Germinal center (tissue), 1 donor: ENCODE data around the gene AGTPBP1.
A peak's percentile ranks its signal among the peaks of the same experiment; 100 is the strongest.
"Not testable (repeated sequence)": the region's sequence is repeated elsewhere in the genome, so short reads cannot be mapped to it uniquely, and the experiment has no call there.

Experiments used
- DNase-seq: peaks from one replicate; pipeline ENCODE4 v3.0.0; 2012; ENCODE audit warnings: mixed read lengths, low spot score

Gene AGTPBP1, protein sequence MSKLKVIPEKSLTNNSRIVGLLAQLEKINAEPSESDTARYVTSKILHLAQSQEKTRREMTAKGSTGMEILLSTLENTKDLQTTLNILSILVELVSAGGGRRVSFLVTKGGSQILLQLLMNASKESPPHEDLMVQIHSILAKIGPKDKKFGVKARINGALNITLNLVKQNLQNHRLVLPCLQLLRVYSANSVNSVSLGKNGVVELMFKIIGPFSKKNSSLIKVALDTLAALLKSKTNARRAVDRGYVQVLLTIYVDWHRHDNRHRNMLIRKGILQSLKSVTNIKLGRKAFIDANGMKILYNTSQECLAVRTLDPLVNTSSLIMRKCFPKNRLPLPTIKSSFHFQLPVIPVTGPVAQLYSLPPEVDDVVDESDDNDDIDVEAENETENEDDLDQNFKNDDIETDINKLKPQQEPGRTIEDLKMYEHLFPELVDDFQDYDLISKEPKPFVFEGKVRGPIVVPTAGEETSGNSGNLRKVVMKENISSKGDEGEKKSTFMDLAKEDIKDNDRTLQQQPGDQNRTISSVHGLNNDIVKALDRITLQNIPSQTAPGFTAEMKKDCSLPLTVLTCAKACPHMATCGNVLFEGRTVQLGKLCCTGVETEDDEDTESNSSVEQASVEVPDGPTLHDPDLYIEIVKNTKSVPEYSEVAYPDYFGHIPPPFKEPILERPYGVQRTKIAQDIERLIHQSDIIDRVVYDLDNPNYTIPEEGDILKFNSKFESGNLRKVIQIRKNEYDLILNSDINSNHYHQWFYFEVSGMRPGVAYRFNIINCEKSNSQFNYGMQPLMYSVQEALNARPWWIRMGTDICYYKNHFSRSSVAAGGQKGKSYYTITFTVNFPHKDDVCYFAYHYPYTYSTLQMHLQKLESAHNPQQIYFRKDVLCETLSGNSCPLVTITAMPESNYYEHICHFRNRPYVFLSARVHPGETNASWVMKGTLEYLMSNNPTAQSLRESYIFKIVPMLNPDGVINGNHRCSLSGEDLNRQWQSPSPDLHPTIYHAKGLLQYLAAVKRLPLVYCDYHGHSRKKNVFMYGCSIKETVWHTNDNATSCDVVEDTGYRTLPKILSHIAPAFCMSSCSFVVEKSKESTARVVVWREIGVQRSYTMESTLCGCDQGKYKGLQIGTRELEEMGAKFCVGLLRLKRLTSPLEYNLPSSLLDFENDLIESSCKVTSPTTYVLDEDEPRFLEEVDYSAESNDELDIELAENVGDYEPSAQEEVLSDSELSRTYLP

DNA sequence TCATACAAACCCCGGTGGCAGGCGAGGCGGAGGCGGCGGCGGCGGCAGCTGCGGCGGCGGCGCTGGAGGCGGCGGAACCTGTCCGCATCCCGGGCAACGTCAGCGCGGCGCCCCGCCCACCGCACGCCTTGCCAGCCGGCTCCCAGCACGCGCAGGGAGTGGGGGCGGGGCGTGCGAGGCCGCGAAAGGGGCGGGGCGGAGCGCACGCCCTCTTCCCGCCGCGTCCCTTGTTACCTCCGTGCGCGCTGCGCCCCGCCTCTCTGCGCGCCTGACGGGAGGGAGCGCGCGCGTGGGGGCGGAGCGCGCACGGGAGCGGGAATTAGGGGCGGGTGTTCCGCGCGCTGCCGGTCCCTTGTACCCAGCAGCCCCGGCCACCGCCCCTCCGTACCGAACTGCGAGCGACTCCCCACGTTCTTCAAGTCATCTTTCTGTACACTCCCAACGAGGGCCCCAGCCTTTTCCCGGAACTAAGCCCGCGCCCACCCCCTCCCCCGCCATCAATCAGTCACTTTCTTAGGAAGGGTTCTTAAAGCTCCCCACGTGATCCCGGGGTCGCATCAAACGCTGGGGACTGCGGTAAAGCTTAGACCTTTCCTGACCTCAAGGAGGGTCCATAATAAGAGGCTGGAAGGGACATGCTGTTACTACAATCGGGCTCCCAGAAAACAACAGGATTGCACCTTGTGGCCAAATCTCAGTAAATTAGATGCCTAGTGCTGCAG lies at the start of gene AGTPBP1:
Gene AGTPBP1 (minus strand): TSS at position 80 of the 722 bp plus-strand sequence. CDS start 29,421 bp downstream, outside the sequence.
- DNase-seq: peak; percentile 94

DNA sequence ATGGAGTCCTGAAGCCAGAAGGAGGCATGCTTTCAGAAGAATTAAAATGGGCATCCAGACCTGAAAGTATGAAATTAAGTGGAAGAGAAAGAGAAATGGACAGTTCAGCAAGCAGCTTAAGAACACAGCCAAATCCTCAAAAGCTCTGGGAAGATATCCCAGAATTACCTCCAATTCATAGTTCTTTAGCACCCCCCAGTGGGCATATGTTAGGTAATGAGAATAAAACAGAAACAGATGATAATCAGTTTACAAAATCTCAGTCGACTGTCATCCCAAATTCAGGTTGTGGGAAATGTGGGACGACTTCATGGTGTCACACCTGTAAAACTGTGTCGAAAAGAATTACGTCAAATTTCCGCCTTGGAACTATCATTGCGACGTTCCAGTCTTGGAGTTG lies 44.4 kb upstream of the AGTPBP1 start:
- DNase-seq: not testable (repeated sequence)

DNA sequence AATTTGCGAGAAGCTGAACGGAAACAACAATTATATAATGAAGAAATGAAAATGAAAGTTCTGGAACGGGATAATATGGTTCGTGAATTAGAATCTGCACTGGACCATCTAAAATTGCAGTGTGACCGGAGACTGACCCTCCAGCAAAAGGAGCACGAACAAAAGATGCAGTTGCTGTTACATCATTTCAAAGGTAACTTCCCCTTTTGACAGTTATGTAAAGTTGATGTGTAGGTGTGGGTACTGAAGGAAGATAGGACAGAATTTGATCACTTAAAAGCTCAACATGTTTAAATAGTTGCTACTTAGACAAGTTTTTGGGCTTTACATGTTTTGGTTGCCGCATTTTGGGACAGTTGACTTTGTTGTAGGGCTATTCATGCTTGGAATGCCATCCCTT lies 32.1 kb upstream of the AGTPBP1 start:
- DNase-seq: not testable (repeated sequence)

DNA sequence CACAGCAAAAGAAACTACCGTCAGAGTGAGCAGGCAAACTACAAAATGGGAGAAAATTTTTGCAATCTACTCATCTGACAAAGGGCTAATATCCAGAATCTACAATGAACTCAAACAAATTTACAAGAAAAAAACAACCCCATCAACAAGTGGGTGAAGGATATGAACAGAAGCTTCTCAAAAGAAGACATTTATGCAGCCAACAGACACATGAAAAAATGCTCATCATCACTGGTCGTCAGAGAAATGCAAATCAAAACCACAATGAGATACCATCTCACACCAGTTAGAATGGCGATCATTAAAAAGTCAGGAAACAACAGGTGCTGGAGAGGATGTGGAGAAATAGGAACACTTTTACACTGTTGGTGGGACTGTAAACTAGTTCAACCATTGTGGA lies 20.0 kb upstream of the AGTPBP1 start:
- DNase-seq: not testable (repeated sequence)

DNA sequence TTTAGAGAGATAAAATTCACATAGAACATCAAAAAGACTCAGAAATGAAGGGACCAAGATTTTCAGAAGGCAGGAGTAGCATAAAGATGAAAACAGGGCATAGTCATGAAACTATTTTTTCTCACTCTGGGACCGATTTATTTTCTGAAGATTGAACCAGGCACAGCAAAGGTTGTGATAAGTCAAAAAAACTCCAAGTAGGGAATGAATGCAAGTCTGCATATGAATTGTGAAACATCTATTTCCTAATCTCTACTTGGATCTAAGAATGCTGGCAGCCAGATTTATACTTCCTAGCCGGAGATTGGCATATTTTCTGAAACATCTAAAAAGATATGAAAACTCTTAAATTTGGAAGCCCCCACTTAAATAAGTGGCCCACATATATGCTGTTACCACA lies 16.0 kb upstream of the AGTPBP1 start:
- not testable (repeated sequence) for DNase-seq

DNA sequence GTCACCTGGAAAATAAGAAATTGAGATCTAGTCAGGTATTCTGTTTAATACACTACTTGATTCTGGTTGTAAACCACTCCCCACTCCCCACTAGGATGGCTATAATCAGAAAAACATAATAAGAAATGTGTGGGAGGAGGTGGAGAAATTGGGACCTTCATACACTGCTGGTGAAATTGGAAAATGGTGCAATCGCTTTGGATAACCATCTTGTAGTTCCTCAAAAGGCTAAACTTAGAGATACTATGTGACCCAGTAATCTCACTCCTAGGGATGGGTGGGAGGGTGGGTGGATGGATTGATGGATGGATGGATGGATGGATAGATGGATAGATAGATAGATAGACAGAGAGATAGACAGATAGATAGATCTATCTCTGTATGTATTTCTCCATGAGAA lies 14.5 kb upstream of the AGTPBP1 start:
- DNase-seq: not testable (repeated sequence)

DNA sequence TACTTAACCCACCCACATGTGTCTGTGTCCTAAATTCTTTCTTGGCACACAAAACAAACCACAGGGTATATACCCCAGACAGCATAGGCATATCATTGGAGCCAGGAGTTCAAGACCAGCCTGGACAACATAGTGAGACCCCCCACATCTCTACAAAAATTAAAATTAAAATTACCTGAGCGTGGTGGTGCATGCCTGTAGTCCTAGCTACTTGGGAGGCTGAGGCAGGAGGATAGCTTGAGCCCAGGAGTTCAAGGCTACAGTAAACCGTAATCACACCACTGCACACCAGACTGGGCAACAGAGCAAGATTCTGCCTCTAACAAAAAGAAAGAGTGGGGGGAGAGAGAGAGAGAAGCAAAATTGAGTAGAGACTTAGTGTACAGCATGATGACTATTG lies 4.6 kb upstream of the AGTPBP1 start:
- no peak for DNase-seq

DNA sequence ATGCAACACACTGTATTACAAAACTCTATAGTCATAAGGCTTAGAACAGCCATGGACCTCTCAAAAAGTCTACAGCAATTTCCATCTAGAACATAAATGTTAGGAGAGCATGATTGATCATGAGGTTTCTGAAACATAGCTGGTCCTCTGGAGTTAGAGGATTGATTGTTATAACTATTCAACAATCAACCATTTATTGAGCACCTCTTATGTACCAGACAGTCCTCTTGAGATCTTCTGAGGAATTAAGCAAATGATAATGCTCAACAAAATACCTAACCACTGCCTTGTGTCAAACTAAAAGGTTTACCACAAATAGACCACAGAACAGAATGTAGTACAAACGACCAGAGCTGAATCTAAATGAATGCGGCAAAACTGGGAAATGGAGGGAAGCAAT lies 3.4 kb upstream of the AGTPBP1 start:
- no peak for DNase-seq

DNA sequence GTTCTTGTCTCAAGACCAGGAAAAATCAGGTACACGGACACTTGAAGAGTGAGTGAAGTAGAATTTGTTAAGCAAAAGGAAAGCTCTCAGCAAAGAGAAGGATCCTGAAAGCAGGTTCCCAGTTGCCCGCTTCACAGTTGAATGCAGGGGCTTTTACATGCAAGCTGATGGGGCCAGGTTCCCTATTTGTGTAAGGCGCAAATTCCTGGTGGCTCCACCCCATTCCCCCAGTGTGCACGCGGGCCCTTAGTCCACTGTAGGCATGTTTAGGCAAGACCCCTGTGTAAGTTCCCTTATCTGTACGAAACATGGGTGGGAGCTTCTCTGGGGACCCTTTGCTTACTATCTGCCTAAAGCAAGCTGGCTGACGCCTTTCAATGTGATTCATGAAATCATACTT lies 2.7 kb upstream of the AGTPBP1 start:
- no peak for DNase-seq

DNA sequence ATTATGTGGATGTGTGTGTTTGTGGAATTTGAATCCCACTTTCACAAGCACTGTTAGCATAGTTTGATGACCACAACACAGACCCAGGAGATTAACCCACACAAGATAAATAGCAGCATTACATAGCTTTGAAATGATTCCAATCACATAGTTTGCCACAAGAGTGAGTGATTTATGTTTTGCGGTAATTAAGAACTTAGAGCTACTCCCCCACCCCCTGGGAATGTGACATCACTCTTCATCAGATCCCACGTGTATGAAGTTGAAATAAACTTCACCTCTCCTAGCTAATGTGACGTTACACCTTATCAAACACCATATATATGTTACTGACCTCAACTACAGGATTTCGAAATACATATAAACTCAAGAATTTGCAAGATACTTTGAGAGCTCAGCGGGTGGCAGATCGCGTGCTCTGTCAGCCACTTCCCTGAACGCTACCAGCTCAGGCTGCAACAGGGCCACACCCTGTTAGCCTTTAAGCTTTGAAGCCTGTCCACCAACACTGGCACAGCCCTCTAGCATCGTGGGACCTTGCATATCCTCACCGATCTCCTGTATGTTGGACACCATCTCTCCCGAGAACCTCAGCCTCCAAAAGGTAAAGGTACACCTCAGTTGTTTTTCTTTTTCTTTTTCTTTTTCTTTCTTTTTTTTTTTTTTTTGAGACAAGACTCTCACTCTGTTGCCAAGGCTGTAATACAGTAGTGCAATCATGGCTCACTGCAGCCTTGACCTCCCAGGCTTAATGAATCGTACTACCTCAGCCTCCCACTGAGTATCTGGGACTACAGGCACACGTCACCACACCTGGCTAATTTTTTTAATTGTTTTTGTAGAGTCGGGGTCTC lies 1.7 kb upstream of the AGTPBP1 start:
- DNase-seq: no peak

DNA sequence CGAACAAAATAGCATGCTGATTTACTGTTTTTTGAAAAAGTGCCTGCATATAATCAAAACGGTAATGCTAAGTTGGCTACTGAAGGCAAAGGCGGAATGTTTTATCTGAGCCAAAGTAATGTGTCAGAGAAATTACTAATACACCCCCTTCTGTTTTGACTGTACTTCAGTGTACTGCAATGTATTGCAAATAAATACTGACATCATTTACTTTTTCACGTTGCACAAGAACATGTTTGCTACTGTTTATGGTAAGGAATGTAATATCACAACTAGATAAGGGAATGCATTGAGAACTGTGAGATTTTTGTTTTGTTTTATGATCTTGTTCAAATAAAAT lies 813 bp upstream of the AGTPBP1 start:
- DNase-seq: no peak

DNA sequence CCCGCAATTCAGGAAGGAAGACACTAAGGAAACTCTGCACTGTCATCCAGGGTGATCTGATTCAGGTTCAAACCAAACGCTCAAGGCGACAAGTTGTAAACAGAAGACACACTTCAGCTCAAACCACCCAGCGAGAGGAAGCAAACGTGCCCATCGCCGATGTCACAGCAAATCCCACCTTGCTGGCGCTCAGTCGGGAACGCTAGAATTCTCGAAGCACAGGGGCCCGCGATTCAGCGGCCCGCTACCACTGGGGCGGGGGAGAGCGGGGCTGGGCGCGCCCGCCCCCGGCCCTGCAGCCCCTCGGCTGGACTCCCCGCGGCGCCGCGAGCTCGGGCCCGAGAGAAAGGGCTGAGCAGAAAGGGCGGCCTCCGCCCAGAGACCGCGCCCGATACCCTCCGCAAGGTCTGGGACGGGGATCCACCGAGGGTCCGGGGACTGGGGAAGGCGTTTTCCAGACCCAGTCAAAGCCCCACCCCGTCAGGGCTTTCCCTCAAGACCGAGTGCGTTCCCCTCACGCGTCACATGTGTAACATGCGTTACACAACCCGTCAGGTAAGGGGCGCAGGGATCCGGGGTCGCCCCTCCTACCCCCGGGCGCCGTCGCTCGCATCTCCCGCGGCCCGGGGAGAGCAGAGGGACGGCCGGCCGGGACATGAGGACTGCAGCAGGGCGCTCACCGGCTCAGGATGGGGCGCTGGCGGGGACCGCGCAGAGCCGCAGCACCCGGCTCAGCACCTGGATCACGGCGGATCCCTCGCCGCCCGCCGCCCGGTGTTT lies 469 bp downstream of the AGTPBP1 start:
- peak; percentile 33 for DNase-seq

DNA sequence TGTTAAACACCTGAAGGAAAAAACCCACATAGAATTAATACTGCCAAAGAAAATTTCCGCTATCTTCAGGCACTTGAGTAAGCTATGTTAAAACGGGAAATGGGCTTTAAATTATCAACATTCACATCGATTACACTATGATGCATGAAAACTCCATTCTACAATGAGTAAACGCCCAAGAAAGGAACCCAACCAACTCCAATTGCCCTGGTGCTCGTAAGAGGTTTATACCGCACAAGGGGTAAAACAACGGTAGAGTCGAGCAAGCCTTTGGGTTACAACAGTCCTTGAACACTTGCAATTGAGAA lies 1.0 kb downstream of the AGTPBP1 start:
- DNase-seq: peak; percentile 14

DNA sequence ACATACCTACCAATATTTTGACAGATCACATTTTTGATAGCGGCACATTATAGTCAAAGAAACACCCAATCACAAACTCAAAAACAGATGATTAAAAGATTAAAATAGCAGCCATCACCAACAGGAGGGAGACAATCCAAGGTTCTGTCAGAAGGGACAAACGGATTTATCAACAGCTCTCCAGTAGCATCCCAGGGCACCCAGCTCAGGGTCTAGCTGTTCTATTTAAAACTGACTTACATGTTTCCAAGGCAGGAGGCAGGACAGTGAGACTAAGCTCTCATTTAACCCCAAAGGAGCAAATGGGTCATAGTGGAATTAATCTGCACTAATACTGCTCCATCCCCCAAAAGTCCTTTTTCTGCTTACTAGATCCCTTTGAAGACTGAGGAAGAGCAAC lies 3.2 kb downstream of the AGTPBP1 start:
- no peak for DNase-seq

DNA sequence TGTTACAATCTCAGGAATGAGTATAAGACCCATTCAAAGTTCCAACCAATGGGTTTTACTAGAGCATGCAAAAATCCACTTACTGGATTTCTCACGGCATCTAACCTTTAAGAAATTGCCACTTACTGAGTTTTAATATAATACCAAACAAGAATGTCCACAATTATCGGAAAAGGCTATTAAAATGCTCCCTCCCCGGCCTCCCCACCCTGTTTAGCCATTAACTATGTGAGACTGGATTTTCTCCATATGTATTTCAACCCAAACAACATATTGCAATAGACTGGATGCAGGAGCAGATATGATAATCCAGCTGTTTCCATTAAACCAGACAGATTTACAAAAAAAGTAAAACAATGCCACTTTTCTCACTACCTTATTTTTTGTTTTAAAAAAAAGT lies 4.1 kb downstream of the AGTPBP1 start:
- DNase-seq: no peak

DNA sequence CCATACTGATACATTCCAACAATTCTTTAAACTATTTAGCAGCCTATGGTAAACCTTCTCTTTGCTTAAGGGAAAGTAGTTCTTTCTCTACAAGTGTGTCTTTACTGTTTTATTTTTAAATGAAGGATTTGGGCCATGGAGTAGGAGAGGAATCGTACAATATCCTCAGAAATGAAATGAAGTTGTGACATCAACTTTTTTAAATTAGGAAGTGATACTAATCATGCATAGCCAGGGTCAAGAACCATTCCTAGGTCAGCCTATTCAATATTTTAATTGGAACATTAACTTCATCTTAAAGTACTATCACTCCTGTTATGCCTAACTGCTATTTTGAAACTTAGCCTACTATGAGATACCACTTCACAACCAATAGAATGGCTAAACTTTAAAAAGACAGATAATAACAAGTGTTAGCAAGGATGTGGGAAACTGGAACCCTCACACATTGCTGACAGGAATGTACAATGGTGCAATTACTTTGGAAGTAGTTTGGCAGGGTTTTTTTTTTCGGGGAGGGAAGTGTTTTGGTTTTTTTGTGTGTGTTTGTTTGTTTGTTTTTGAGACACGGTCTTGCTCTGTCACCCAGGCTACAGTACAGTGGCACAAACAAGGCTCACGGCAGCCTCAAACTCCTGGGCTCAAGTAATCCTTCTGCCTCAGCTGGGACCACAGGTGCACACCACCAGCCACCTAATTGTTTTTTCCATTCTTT lies 10.7 kb downstream of the AGTPBP1 start:
- DNase-seq: no peak

DNA sequence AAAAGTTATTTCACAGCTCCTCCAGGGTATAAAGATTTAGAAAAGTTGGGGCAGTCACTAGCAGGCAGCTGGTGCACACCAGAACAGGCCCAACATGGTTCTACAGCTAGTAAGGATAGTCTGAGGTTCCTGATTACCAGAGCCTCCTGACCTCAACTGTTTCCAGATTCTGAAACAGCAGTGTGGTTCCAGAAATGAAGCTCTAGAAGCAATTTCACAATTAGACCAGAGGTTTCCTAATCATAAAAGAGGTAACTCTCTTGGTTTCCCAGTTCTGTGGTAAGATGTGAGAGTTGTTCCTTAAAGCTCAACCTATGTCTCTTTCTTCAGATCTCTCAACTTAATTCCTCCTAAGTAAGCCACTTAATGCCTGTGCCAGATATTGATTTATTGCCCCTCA lies 11.9 kb downstream of the AGTPBP1 start:
- no peak for DNase-seq

DNA sequence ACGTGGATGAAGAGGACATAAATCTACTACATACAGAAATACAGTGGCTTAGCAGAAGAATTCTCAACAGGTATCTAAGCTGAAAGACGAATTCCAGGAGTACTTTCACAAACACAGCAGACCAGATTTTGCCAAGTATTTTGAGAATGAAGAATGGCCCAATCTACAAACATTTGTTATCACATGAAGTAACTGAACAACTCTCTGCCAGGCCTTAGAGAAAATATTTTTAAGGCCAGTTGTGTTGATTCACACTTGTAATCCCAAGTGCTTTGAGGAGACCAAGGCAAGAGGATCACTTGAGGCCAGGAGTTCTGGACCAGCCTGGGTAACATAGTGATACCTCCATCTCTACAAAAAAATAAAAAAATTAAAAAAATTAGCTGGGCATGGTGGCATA lies 14.3 kb downstream of the AGTPBP1 start:
- DNase-seq: no peak

DNA sequence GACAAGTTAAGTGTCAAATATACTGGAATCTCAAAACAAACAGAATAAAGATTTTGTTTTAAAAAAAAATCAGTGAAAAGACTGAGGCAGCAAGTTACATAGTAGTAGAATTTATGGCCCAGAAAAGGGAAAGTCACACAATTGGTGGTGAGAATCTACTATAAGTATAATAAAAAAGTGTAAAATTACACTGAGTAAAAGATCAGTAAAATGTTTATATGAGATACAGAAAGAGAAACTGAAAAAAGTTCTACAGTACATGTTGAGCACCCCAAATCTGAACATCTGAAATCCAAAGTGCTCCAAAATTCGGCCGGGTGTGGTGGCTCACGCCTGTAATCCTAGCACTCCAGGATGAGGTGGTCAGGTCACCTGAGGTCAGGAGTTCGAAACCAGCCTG lies 15.0 kb downstream of the AGTPBP1 start:
- no peak for DNase-seq

DNA sequence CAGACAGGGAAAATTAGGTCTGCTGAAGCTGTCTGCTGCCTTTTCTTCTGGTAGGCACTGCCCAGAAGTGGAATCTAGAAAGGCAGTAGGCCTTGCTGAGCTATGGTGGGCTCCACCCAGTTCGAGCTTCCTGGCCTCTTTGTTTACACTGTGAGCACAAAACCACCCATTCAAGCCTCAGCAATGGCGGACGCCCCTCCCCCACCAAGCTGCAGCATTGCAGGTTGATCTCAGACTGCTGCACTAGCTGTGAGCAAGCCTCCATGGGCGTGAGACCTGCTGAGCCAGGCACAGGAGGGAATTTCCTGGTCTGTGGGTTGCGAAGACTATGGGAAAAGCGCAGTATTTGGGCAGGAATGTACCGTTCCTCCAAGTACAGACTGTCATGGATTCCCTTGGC lies 18.5 kb downstream of the AGTPBP1 start:
- no peak for DNase-seq
